ENCODE measurements around the gene PCDHGA3.
A peak's percentile ranks its signal among the peaks of the same experiment; 100 is the strongest.
"Not testable (repeated sequence)": the region's sequence is repeated elsewhere in the genome, so short reads cannot be mapped to it uniquely, and the experiment has no call there.

The PCDHGA3 gene

GRCh38 chr5:141349917-141350619, 6.4 kb downstream of the PCDHGA3 start, which contains the start of gene PCDHGB1:
TSS of gene PCDHGB1 (plus strand) at chr5:141350099. CDS start at chr5:141350261, 162 bp downstream.
- DNase-seq: peak; percentile 45

GRCh38 chr5:141351591-141351990, 8.0 kb downstream of the PCDHGA3 start:
- DNase-seq: no peak

- no peak for DNase-seq
These were observed 11.4 kb downstream of the PCDHGA3 start, which contains the start of gene PCDHGA4 for GRCh38 chr5:141354900-141355469. TSS of gene PCDHGA4 (plus strand) at chr5:141355021. CDS start at chr5:141355108, 87 bp downstream.

GRCh38 chr5:141355641-141356040, 12.0 kb downstream of the PCDHGA3 start:
- DNase-seq: no peak

- DNase-seq: no peak
These were observed 12.5 kb downstream of the PCDHGA3 start for GRCh38 chr5:141356133-141356532.

GRCh38 chr5:141356950-141357349, 13.3 kb downstream of the PCDHGA3 start:
- no peak for DNase-seq

GRCh38 chr5:141359790-141360426, 16.3 kb downstream of the PCDHGA3 start, which contains the start of gene PCDHGB2:
TSS of gene PCDHGB2 (plus strand) at chr5:141359994. CDS start at chr5:141360136, 142 bp downstream.
- DNase-seq: no peak

GRCh38 chr5:141360685-141361084, 17.1 kb downstream of the PCDHGA3 start:
- DNase-seq: no peak

GRCh38 chr5:141362719-141363118, 19.1 kb downstream of the PCDHGA3 start:
- DNase-seq: no peak

- DNase-seq: no peak
These were observed 20.5 kb downstream of the PCDHGA3 start, which contains the start of gene PCDHGA5 for GRCh38 chr5:141363952-141364660. TSS of gene PCDHGA5 (plus strand) at chr5:141364162. CDS start at chr5:141364331, 169 bp downstream.

- no peak for DNase-seq
These were observed 22.6 kb downstream of the PCDHGA3 start for GRCh38 chr5:141366016-141366896.

- no peak for DNase-seq
These were observed 26.6 kb downstream of the PCDHGA3 start, which contains the start of gene PCDHGB3 for GRCh38 chr5:141369994-141370848. TSS of gene PCDHGB3 (plus strand) at chr5:141370242. CDS start at chr5:141370395, 153 bp downstream.

GRCh38 chr5:141371572-141372475, 28.2 kb downstream of the PCDHGA3 start:
- DNase-seq: no peak

- no peak for DNase-seq
These were observed 30.2 kb downstream of the PCDHGA3 start, which contains the start of gene PCDHGA6 for GRCh38 chr5:141373673-141374317. TSS of gene PCDHGA6 (plus strand) at chr5:141373891. CDS start at chr5:141374084, 193 bp downstream.

- DNase-seq: no peak
These were observed 31.0 kb downstream of the PCDHGA3 start for GRCh38 chr5:141374627-141375026.

- DNase-seq: not testable (repeated sequence)
These were observed 32.0 kb downstream of the PCDHGA3 start for GRCh38 chr5:141375444-141376155.

- peak; percentile 60 for DNase-seq
These were observed 39.1 kb downstream of the PCDHGA3 start, which contains the start of gene PCDHGA7 for GRCh38 chr5:141382469-141383294. TSS of gene PCDHGA7 (plus strand) at chr5:141382742. CDS start at chr5:141382900, 158 bp downstream.

Measured in NCI-H2227 treated with DMSO at 0.1 percent for 48 hours (cell line).